Transverse colon (tissue), 4 donors: ENCODE results near the gene NFYB. TPM values are rescaled to one million over a fixed set of nuclear protein-coding genes. Genes with fewer than 3 reads are reported as not detected.

ENCODE experiments used
- DNase-seq: peaks from one replicate; pipeline ENCODE4 v3.0.0-alpha.2; 2019
- H3K27ac ChIP-seq, 4 donors: fragments of 200-600 bp; sonication (generic); 2 replicates each; pipeline ENCODE4 v1.5.1; 2016 to 2018; ENCODE audit warnings: inconsistent platforms in 4 of 4
- H3K27me3 ChIP-seq: fragments of 200-600 bp; sonication (generic); 2 replicates; pipeline ENCODE4 v1.5.1; 2017; ENCODE audit warnings: inconsistent platforms
- H3K36me3 ChIP-seq, 4 donors: fragments of 200-600 bp; sonication (generic); 2 replicates each; pipeline ENCODE4 v1.5.1; 2017 to 2019; ENCODE audit warnings: inconsistent platforms in 4 of 4
- H3K4me1 ChIP-seq, 4 donors: fragments of 200-600 bp; sonication (generic); 2 replicates each; pipeline ENCODE4 v1.5.1; 2017 to 2020; ENCODE audit warnings: inconsistent platforms in 4 of 4
- H3K4me3 ChIP-seq, 4 donors: fragments of 200-600 bp; sonication (generic); 1 replicate in 1 of 4; 2 replicates in 3 of 4; pipeline versions ENCODE4 v1.5.1 to v1.6.1; 2017 to 2019; ENCODE audit warnings: inconsistent platforms in 4 of 4
- H3K9me3 ChIP-seq, 2 donors: fragments of 200-600 bp; sonication (generic); 2 replicates each; pipeline ENCODE4 v1.5.1; 2017 to 2019; ENCODE audit warnings: inconsistent platforms in 2 of 2
- CTCF ChIP-seq, 5 experiments: fragments of 200-600 bp in 3 of 5; fragments of 450-650 bp in 2 of 5; sonication (generic) in 3 of 5; IDR thresholded peaks; 1 replicate in 2 of 5; 2 replicates in 3 of 5; pipeline ENCODE4 v1.5.1; 2016 to 2017; ENCODE audit warnings: antibody characterized with exemption in 5 of 5, inconsistent platforms in 3 of 5, mild to moderate bottlenecking in 2 of 5, moderate library complexity in 1 of 5
- EP300 ChIP-seq: sonication (generic); formaldehyde crosslinking; IDR thresholded peaks from one replicate; pipeline ENCODE4 v1.6.1; 2017; ENCODE audit warnings: antibody characterized with exemption, low read depth
- POLR2A ChIP-seq: fragments of 450-650 bp; IDR thresholded peaks from one replicate; pipeline ENCODE4 v1.6.1; 2016; ENCODE audit warnings: antibody characterized with exemption, mild to moderate bottlenecking, moderate library complexity
- POLR2AphosphoS5 ChIP-seq, 3 donors: sonication (generic); formaldehyde crosslinking; IDR thresholded peaks; one replicate each; pipeline ENCODE4 v1.6.1; 2016; ENCODE audit warnings: antibody characterized with exemption in 3 of 3
- WGBS, 2 donors: methylation state at CpG; one replicate each; pipeline ENCODE4 v1.1.5; 2018; ENCODE audit warnings: low coverage in 1 of 2; 5-methylcytosine and 5-hydroxymethylcytosine counted together
- in situ Hi-C, 4 donors: fragments of 200-750 bp; cut with MboI; loops; one replicate each; pipeline versions ENCODE4 v1.15.0 to v1.15.1; 2017; ENCODE audit warnings: low sequenced_read_pairs in 3 of 4, low pct_ligation_motif_present in 1 of 4, low pct_unique_long_range_greater_than_20kb in 1 of 4
- intact Hi-C: fragments of 100-400 bp; cut with DNase I; formaldehyde crosslinking; loops from one replicate; pipeline ENCODE4 v1.15.1; 2023; ENCODE audit warnings: low total_unique reads
- total RNA-seq, 4 donors: library from RNA; depleted of rRNA; stranded (reverse); fragments of >200 nt; gene quantifications; one replicate each; pipeline ENCODE4 v1.1.0, GENCODE V29; 2016

Gene NFYB
- total RNA-seq, 4 donors from 2014 or later = 9.4 to 26.0 (median 18.8) TPM

GRCh38 chr12:104182621-104183378, 44.8 kb upstream of the NFYB start:
- intact Hi-C loops (no loop called here), in situ Hi-C loops (no loop called here)
- WGBS, 2 donors = 74 to 94% methylated on average over 3 to 5 of the region's 5 CpGs
- no peaks in the 10 kb centered on the region for H3K36me3 ChIP-seq
- H3K9me3 ChIP-seq = no peaks in the 10 kb centered on the region
- H3K27ac ChIP-seq = peak overlapping the region; percentile 71 to 88 (median 78)
- DNase-seq = no peak
- H3K27me3 ChIP-seq = no peaks in the 10 kb centered on the region
- no peak for TF ChIP-seq EP300
- no peak for TF ChIP-seq POLR2AphosphoS5 (IDR thresholded peaks at IDR 0.05)
- TF ChIP-seq POLR2A = no peak
- no peak for TF ChIP-seq CTCF (IDR thresholded peaks at IDR 0.05)
- peaks cover 6 to 20% (median 11%) of the 10 kb centered on the region in 4 donors for H3K4me1 ChIP-seq
- H3K4me3 ChIP-seq = no peak overlapping the region

DNA sequence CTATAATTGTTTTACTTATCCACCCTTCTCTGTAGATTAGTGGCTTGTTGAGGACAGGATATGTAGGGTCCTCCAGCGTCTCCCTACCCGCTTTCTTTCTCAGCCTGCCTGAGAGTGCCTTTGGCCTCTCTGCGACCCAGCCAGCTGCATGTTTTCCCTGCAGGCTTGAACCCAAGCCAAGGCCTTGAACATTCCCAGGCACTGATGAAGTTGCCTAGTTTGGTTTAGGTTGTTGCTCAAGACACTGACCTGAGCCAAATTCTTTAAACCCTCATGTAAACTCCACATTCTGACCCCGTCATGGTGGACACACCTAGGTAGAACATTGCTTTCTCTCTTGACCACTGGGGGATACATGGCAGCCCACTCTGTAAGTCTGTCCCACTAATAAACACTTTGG, 44.1 kb upstream of the NFYB start:
- no peak overlapping the region for H3K4me3 ChIP-seq
- intact Hi-C loops = no loop called here
- no peaks in the 10 kb centered on the region for H3K27me3 ChIP-seq
- no peak for TF ChIP-seq POLR2A
- TF ChIP-seq POLR2AphosphoS5 (IDR thresholded peaks at IDR 0.05) = peak; percentile 63 to 87 (median 86)
- TF ChIP-seq CTCF (IDR thresholded peaks at IDR 0.05) = no peak
- peak; percentile 72 for TF ChIP-seq EP300
- peaks cover 8 to 24% (median 11%) of the 10 kb centered on the region in 4 donors for H3K4me1 ChIP-seq
- WGBS, 2 donors = 62% methylated on average over 4 of the region's 4 CpGs; no CpG with 5 or more reads in 1 of the 2 donors
- no peaks in the 10 kb centered on the region for H3K36me3 ChIP-seq
- H3K27ac ChIP-seq = peak overlapping the region; percentile 71 to 88 (median 78)
- DNase-seq = peak; percentile 70
- H3K9me3 ChIP-seq = no peaks in the 10 kb centered on the region
- in situ Hi-C loops = no loop called here

GRCh38 chr12:104181313-104181712, 43.3 kb upstream of the NFYB start:
- H3K27ac ChIP-seq = peak overlapping the region; percentile 71 to 88 (median 78)

DNA sequence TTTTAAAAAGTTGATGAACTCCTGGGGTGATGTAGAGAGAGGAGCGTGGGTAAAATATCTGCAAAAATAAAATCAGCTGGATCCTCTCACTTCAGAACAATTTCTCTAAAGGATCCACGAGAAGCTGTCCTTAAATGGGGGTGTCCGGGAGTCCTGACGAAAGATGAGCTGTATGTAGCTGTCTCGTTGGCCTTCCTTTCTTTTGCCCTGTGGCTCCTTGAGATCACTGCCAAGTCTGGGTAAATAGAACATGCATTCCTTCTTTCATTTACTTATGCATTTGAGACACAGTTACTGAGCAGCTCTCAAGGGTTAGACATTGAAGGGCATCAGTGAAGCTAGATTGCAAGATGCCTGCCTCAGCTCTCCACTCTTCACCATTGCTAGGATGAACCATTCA, 42.4 kb upstream of the NFYB start:
- H3K4me3 ChIP-seq = no peak overlapping the region
- in situ Hi-C loops = no loop called here
- H3K9me3 ChIP-seq = no peaks in the 10 kb centered on the region
- no peaks in the 10 kb centered on the region for H3K36me3 ChIP-seq
- H3K4me1 ChIP-seq = peaks cover 10 to 29% (median 11%) of the 10 kb centered on the region in 4 donors
- no peak for DNase-seq
- intact Hi-C loops = no loop called here
- TF ChIP-seq POLR2A (no peak), POLR2AphosphoS5 (IDR thresholded peaks at IDR 0.05) (no peak), EP300 (no peak), CTCF (IDR thresholded peaks at IDR 0.05) (no peak)
- H3K27me3 ChIP-seq = no peaks in the 10 kb centered on the region
- 66 to 80% methylated on average over 5 of the region's 5 CpGs for WGBS, 2 donors
- peak overlapping the region; percentile 71 to 88 (median 78) for H3K27ac ChIP-seq

More at GRCh38 chr12:104181313-104181712, 43.3 kb upstream of the NFYB start:
- peaks cover 10 to 29% (median 11%) of the 10 kb centered on the region in 4 donors for H3K4me1 ChIP-seq
- intact Hi-C loops = no loop called here
- H3K4me3 ChIP-seq = no peak overlapping the region
- in situ Hi-C loops = no loop called here
- no peak for DNase-seq
- no peak for TF ChIP-seq EP300
- 20 to 43% methylated on average over 1 to 4 of the region's 4 CpGs for WGBS, 2 donors
- no peaks in the 10 kb centered on the region for H3K9me3 ChIP-seq
- H3K36me3 ChIP-seq = no peaks in the 10 kb centered on the region
- H3K27me3 ChIP-seq = no peaks in the 10 kb centered on the region
